GM23248 (cell line): ENCODE data around the gene MEMO1. TPM values are rescaled to one million over a fixed set of nuclear protein-coding genes. Genes with fewer than 3 reads are reported as not detected.

ENCODE experiments used
- DNase-seq: peaks from one replicate; pipeline ENCODE4 v3.0.0-alpha.2; 2015
- H2AFZ ChIP-seq: fragments of 200-600 bp; sonication (generic); 2 replicates; pipeline ENCODE4 v1.6.1; 2016; ENCODE audit warnings: antibody characterized with exemption
- H3F3A ChIP-seq: fragments of 200-600 bp; sonication (generic); 2 replicates; pipeline ENCODE4 v1.6.1; 2016; ENCODE audit warnings: mild to moderate bottlenecking, antibody characterized with exemption, mixed run types; ENCODE audit not compliant: insufficient read depth
- H3K27ac ChIP-seq: fragments of 200-600 bp; sonication (generic); 2 replicates; pipeline ENCODE4 v1.5.1; 2016; ENCODE audit warnings: mild to moderate bottlenecking
- H3K27me3 ChIP-seq: fragments of 200-600 bp; sonication (generic); replicated peaks from 2 replicates; pipeline ENCODE4 v1.6.1; 2016; ENCODE audit warnings: mild to moderate bottlenecking; ENCODE audit not compliant: insufficient read depth
- H3K36me3 ChIP-seq: fragments of 200-600 bp; sonication (generic); 2 replicates; pipeline ENCODE4 v1.6.1; 2016; ENCODE audit warnings: low read depth, mild to moderate bottlenecking
- H3K4me1 ChIP-seq: fragments of 200-600 bp; sonication (generic); 2 replicates; pipeline ENCODE4 v1.6.1; 2016; ENCODE audit warnings: mild to moderate bottlenecking; ENCODE audit not compliant: insufficient read depth
- H3K4me2 ChIP-seq: fragments of 200-600 bp; sonication (generic); one replicate; pipeline ENCODE4 v1.6.1; 2016; ENCODE audit warnings: mild to moderate bottlenecking; ENCODE audit not compliant: unreplicated experiment
- H3K4me3 ChIP-seq: fragments of 200-600 bp; sonication (generic); 2 replicates; pipeline ENCODE4 v1.5.1; 2016; ENCODE audit warnings: mild to moderate bottlenecking
- H3K79me2 ChIP-seq: fragments of 200-600 bp; sonication (generic); 2 replicates; pipeline ENCODE4 v1.6.1; 2016; ENCODE audit warnings: mild to moderate bottlenecking; ENCODE audit not compliant: insufficient read depth
- H3K9ac ChIP-seq: fragments of 200-600 bp; sonication (generic); 2 replicates; pipeline ENCODE4 v1.6.1; 2016; ENCODE audit warnings: mild to moderate bottlenecking
- H3K9me2 ChIP-seq: fragments of 200-600 bp; sonication (generic); 2 replicates; pipeline ENCODE4 v1.6.1; 2016; ENCODE audit warnings: mixed run types, mild to moderate bottlenecking, moderate library complexity; ENCODE audit not compliant: insufficient read depth
- H3K9me3 ChIP-seq: fragments of 200-600 bp; sonication (generic); one replicate; pipeline ENCODE4 v1.6.1; 2017; ENCODE audit warnings: low read depth
- H4K20me1 ChIP-seq: fragments of 200-600 bp; sonication (generic); 2 replicates; pipeline ENCODE4 v1.6.0; 2016; ENCODE audit not compliant: insufficient read depth
- EZH2 ChIP-seq: fragments of 200-600 bp; sonication (generic); IDR thresholded peaks from 2 replicates; pipeline ENCODE4 v1.6.1; 2018; ENCODE audit warnings: antibody characterized with exemption, mild to moderate bottlenecking; ENCODE audit not compliant: insufficient read depth, poor library complexity, severe bottlenecking
- EZH2phosphoT487 ChIP-seq: fragments of 200-600 bp; sonication (generic); IDR thresholded peaks from 2 replicates; pipeline ENCODE4 v1.6.1; 2018; ENCODE audit warnings: antibody characterized with exemption, moderate library complexity, mild to moderate bottlenecking, low read depth; ENCODE audit not compliant: insufficient read depth
- whole genome bisulfite sequencing, 2 experiments: methylation state at CpG; one replicate each; pipeline ENCODE4 v1.1.6; 2015 to 2017; ENCODE audit warnings: low lambda C conversion rate in 2 of 2, low coverage in 1 of 2; ENCODE audit errors: missing lambda C conversion rate in 2 of 2; 5-methylcytosine and 5-hydroxymethylcytosine counted together
- in situ Hi-C: fragments of 300-500 bp; cut with MboI; formaldehyde crosslinking; loops from 2 replicates; pipeline ENCODE4 v1.15.0; 2020
- polyA plus RNA-seq: library from polyadenylated mRNA; unstranded; fragments of >200 nt; fragmentation: Nextera tagmentation; extraction: Ambion mirVana; gene quantifications from 2 replicates; pipeline ENCODE4 v1.2.1, GENCODE V29; 2016
- total RNA-seq: library from RNA; depleted of rRNA; stranded (reverse); fragments of >200 nt; shearing (Covaris generic); gene quantifications from 2 replicates; pipeline ENCODE4 v1.2.3, GENCODE V29; 2014

The MEMO1 gene
- total and polyA plus RNA-seq, 2 experiments from 2014 or later, result 36.2 to 46.3 TPM

DNA sequence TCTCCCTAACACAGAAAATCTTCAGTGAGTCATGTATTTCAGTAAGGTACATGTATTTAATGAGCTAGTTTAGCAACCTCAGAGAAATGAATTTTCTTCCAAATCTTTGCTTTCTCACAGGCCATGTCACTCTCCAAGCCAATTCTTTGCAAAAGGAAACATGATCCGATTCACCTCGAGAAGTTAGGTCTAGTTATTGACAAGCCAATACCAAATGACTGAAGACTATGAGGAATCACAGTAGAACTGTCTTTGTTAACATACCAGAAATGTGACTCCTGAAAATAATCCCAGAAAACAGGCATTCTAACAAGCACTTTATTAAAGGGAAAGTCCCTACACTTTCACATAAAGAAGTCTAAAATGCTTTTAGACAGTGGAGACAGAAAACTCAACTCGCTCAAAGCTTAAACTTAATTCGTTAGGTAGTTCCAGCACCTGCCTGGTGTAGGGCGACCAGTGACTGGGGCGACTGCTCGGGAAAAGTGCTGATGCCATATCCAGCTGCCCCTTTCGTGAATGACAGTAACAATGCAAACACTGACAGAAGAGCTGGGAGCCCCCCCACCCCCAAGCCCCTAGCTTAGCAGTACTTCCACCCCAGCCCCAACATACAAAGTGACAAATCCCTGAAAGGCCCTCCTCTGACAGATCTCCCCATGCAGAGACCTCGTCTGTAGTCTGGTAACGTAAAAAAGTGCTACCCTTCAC, 1.8 kb downstream of the MEMO1 start:
- Histone ChIP-seq H3K36me3 (no peaks in the 10 kb centered on the region), H3K9me2 (no peaks in the 10 kb centered on the region), H3K27ac (peak overlapping the region; percentile 51), H3F3A (peaks cover 28% of the 10 kb centered on the region), H3K79me2 (peaks cover 57% of the 10 kb centered on the region), H2AFZ (peak overlapping the region; percentile 68), H3K4me3 (peak overlapping the region; percentile 92), H4K20me1 (0 out of 2 replicates have a peak, but pooled peaks cover 4% of the 10 kb centered on the region), H3K9me3 (no peaks in the 10 kb centered on the region), H3K27me3 (no peaks in the 10 kb centered on the region), H3K4me1 (peaks cover 23% of the 10 kb centered on the region), H3K4me2 (peak overlapping the region; percentile 97), H3K9ac (peak overlapping the region; percentile 80)
- 5 to 6% methylated on average over 10 of the region's 10 CpGs for WGBS, 2 experiments
- DNase-seq, result peak; percentile 59
- no peak for TF ChIP-seq EZH2phosphoT487
- TF ChIP-seq EZH2, result no peak
- in situ Hi-C loops, result no loop called here

GRCh38 chr2:32007121-32007391, 3.8 kb downstream of the MEMO1 start:
- Histone ChIP-seq H3K9ac (no peak overlapping the region), H3K4me3 (no peak overlapping the region), H3K27me3 (no peaks in the 10 kb centered on the region), H3K9me2 (no peaks in the 10 kb centered on the region), H3K27ac (no peak overlapping the region), H3K36me3 (no peaks in the 10 kb centered on the region), H3K4me1 (peaks cover 23% of the 10 kb centered on the region), H2AFZ (no peak overlapping the region), H4K20me1 (0 out of 2 replicates have a peak, but pooled peaks cover 8% of the 10 kb centered on the region), H3K79me2 (peaks cover 76% of the 10 kb centered on the region), H3K4me2 (no peak overlapping the region), H3K9me3 (no peaks in the 10 kb centered on the region), H3F3A (peaks cover 28% of the 10 kb centered on the region)
- no peak for TF ChIP-seq EZH2
- TF ChIP-seq EZH2phosphoT487, result no peak
- in situ Hi-C loops, result no loop called here
- DNase-seq, result no peak

- Histone ChIP-seq H3K4me1 (peaks cover 14% of the 10 kb centered on the region), H3K9me3 (no peaks in the 10 kb centered on the region), H2AFZ (no peak overlapping the region), H3K27ac (no peak overlapping the region), H3F3A (peaks cover 20% of the 10 kb centered on the region), H3K27me3 (no peaks in the 10 kb centered on the region), H3K9me2 (no peaks in the 10 kb centered on the region), H3K4me2 (no peak overlapping the region), H3K9ac (no peak overlapping the region), H3K36me3 (no peaks in the 10 kb centered on the region), H3K4me3 (no peak overlapping the region), H3K79me2 (peaks cover 91% of the 10 kb centered on the region), H4K20me1 (peaks cover 8% of the 10 kb centered on the region; the same call in 1 of the 2 replicates)
- 93 to 98% methylated on average over 2 of the region's 2 CpGs for WGBS, 2 experiments
- TF ChIP-seq EZH2 (no peak), EZH2phosphoT487 (no peak)
- in situ Hi-C loops, result no loop called here
- DNase-seq, result no peak
These were observed 5.3 kb downstream of the MEMO1 start for GRCh38 chr2:32005371-32005976.

DNA sequence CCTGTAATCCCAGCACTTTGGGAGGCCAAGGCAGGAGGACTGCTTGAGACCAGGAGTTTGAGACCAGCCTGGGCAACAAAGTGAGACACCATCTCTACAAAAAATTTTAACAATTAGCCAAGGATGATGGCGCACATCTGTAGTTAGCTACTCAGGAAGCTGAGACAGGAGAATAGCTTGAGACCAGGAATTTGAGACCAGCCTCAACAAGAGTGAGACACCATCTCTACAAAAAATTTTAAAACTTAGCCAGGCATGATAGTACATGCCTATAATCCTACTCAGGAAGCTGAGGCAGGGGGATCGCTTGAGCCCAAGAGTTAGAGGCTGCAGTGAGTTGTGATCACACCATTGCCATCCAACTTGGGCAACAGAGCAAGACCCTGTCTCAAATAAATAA, 7.0 kb downstream of the MEMO1 start:
- 86 to 96% methylated on average over 2 of the region's 2 CpGs for WGBS, 2 experiments
- TF ChIP-seq EZH2 (no peak), EZH2phosphoT487 (no peak)
- Histone ChIP-seq H4K20me1 (peaks cover 8% of the 10 kb centered on the region; the same call in 1 of the 2 replicates), H3K36me3 (no peaks in the 10 kb centered on the region), H3K27me3 (no peaks in the 10 kb centered on the region), H3K9me2 (no peaks in the 10 kb centered on the region), H3K4me1 (peaks cover 14% of the 10 kb centered on the region), H3K27ac (no peak overlapping the region), H2AFZ (no peak overlapping the region), H3K9me3 (no peaks in the 10 kb centered on the region), H3K79me2 (peaks cover 100% of the 10 kb centered on the region), H3K9ac (no peak overlapping the region), H3K4me3 (no peak overlapping the region), H3K4me2 (no peak overlapping the region), H3F3A (peaks cover 14% of the 10 kb centered on the region)
- DNase-seq, result no peak
- in situ Hi-C loops, result no loop called here
